SU-DHL-6 (cell line): ENCODE results near the gene PDE6G.

Source experiments
- CTCF ChIP-seq: fragments of 200-600 bp; sonication (generic); IDR thresholded peaks from one replicate; pipeline ENCODE4 v1.5.1; 2017; ENCODE audit warnings: antibody characterized with exemption, mild to moderate bottlenecking, low read length, moderate library complexity; ENCODE audit not compliant: insufficient read depth, poor library complexity, severe bottlenecking
- EZH2phosphoT487 ChIP-seq: fragments of 200-600 bp; sonication (generic), shearing (Covaris generic); conservative IDR thresholded peaks from 2 replicates; pipeline ENCODE4 v1.6.1; 2018; ENCODE audit warnings: mild to moderate bottlenecking, antibody characterized with exemption, low read length, moderate library complexity, mixed read lengths

GRCh38 chr17:81672954-81673353, 16.6 kb upstream of the PDE6G start:
- no peak for TF ChIP-seq CTCF
- TF ChIP-seq EZH2phosphoT487: no peak
